SK-N-SH treated with all-trans-retinoic acid at 6 μM for 48 hours (cell line): ENCODE measurements around the gene OR56B4.

ENCODE experiments used
- ATAC-seq: fragments of 200-7000 bp; cut with Tn5 transposase; 3 replicates; pipeline ENCODE4 v1.9.1; 2020; ENCODE audit warnings: mild to moderate bottlenecking, moderate library complexity
- ARNTL ChIP-seq: fragments of 450-650 bp; formaldehyde crosslinking; IDR thresholded peaks from 2 replicates; pipeline ENCODE4 v1.5.0; 2020; ENCODE audit warnings: low read depth, mild to moderate bottlenecking, moderate library complexity, borderline replicate concordance
- BACH2 ChIP-seq: fragments of 250-450 bp; sonication (Bioruptor Pico); IDR thresholded peaks from 2 replicates; pipeline ENCODE4 v1.9.0; 2021; ENCODE audit warnings: mild to moderate bottlenecking, borderline replicate concordance
- CSDC2 ChIP-seq: fragments of 250-450 bp; sonication (Bioruptor Pico); IDR thresholded peaks from 2 replicates; pipeline ENCODE4 v1.5.0; 2020; ENCODE audit warnings: mild to moderate bottlenecking, moderate library complexity
- CSRNP3 ChIP-seq: fragments of 250-450 bp; sonication (Bioruptor Pico); IDR thresholded peaks from 2 replicates; pipeline ENCODE4 v1.5.1; 2021; ENCODE audit warnings: mild to moderate bottlenecking, moderate library complexity
- ESRRG ChIP-seq: fragments of 250-450 bp; sonication (Bioruptor Pico); IDR thresholded peaks from 2 replicates; pipeline ENCODE4 v1.6.1; 2021; ENCODE audit warnings: mild to moderate bottlenecking
- GLIS3 ChIP-seq: fragments of 250-450 bp; sonication (Bioruptor Pico); IDR thresholded peaks from 2 replicates; pipeline ENCODE4 v1.5.0; 2020; ENCODE audit warnings: mild to moderate bottlenecking, moderate library complexity
- OSR1 ChIP-seq: fragments of 250-450 bp; sonication (Bioruptor Pico); IDR thresholded peaks from 2 replicates; pipeline ENCODE4 v1.8.0; 2022; ENCODE audit warnings: moderate library complexity, mild to moderate bottlenecking, inconsistent platforms
- PATZ1 ChIP-seq: fragments of 250-450 bp; sonication (Bioruptor Pico); IDR thresholded peaks from 2 replicates; pipeline ENCODE4 v1.8.0; 2020; ENCODE audit warnings: mild to moderate bottlenecking, moderate library complexity, borderline replicate concordance
- PPARA ChIP-seq: fragments of 250-450 bp; sonication (Bioruptor Pico); IDR thresholded peaks from 2 replicates; pipeline ENCODE4 v1.5.0; 2020; ENCODE audit warnings: mild to moderate bottlenecking, borderline replicate concordance
- RARB ChIP-seq: fragments of 250-450 bp; sonication (Bioruptor Pico); IDR thresholded peaks from 2 replicates; pipeline ENCODE4 v1.8.0; 2021; ENCODE audit warnings: mild to moderate bottlenecking, moderate library complexity
- SNAI2 ChIP-seq: fragments of 250-450 bp; sonication (Bioruptor Pico); IDR thresholded peaks from 2 replicates; pipeline ENCODE4 v1.5.0; 2020; ENCODE audit warnings: mild to moderate bottlenecking, moderate library complexity
- TCF4 ChIP-seq: fragments of 250-450 bp; sonication (Bioruptor Pico); IDR thresholded peaks from 2 replicates; pipeline ENCODE4 v1.8.0; 2021; ENCODE audit warnings: mild to moderate bottlenecking, moderate library complexity, borderline replicate concordance
- TOX ChIP-seq: fragments of 250-450 bp; sonication (Bioruptor Pico); IDR thresholded peaks from 2 replicates; pipeline ENCODE4 v1.8.0; 2021; ENCODE audit warnings: mild to moderate bottlenecking, moderate library complexity, borderline replicate concordance
- ZFP3 ChIP-seq: fragments of 250-450 bp; sonication (Bioruptor Pico); IDR thresholded peaks from 2 replicates; pipeline ENCODE4 v1.5.0; 2020; ENCODE audit warnings: mild to moderate bottlenecking, moderate library complexity
- ZNF70 ChIP-seq: fragments of 450-650 bp; formaldehyde crosslinking; IDR thresholded peaks from 2 replicates; pipeline ENCODE4 v1.5.0; 2020; ENCODE audit warnings: mild to moderate bottlenecking, moderate library complexity
- TF ChIP-seq, protein P1 (sequence below): fragments of 250-450 bp; sonication (Bioruptor Pico); IDR thresholded peaks from 2 replicates; pipeline ENCODE4 v1.5.1; 2020; ENCODE audit warnings: low read depth, mild to moderate bottlenecking, moderate library complexity
- TF ChIP-seq, protein P2 (sequence below): fragments of 250-450 bp; sonication (Bioruptor Pico); IDR thresholded peaks from 2 replicates; pipeline ENCODE4 v1.8.0; 2021; ENCODE audit warnings: low read depth, mild to moderate bottlenecking, moderate library complexity, borderline replicate concordance

OR56B4 gene

DNA sequence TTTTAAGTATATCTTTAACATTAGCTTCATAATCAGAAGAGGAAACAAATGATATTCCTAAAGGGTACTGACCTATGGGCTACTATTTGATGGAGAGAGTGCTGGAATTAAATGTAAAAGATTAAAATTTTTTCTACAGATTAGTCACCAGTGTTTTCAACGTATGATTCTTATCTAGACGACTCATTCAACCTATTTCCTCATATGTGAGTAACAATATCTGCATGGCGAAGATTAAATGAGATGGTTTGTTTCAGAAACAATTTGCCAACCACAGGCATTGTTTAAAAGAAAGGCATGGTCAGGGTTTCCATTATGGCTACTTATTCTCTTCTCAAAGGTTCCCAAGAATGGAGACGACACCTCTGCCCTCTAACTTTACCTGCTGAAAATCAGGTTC, 20.4 kb downstream of the OR56B4 start (continued):
- TF ChIP-seq, protein P1, sequence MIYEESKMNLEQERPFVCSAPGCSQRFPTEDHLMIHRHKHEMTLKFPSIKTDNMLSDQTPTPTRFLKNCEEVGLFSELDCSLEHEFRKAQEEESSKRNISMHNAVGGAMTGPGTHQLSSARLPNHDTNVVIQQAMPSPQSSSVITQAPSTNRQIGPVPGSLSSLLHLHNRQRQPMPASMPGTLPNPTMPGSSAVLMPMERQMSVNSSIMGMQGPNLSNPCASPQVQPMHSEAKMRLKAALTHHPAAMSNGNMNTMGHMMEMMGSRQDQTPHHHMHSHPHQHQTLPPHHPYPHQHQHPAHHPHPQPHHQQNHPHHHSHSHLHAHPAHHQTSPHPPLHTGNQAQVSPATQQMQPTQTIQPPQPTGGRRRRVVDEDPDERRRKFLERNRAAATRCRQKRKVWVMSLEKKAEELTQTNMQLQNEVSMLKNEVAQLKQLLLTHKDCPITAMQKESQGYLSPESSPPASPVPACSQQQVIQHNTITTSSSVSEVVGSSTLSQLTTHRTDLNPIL (CRISPR knock-in tag), result no peak
- TF ChIP-seq GLIS3 (CRISPR knock-in tag) (no peak), SNAI2 (no peak), TOX (CRISPR knock-in tag) (no peak)

GRCh38 chr11:6129011-6129410, 21.5 kb downstream of the OR56B4 start:
- no peak for ATAC-seq
- no peak for TF ChIP-seq TCF4
- no peak for TF ChIP-seq PPARA (CRISPR knock-in tag)
- no peak for TF ChIP-seq RARB (CRISPR knock-in tag)
- no peak for TF ChIP-seq GLIS3 (CRISPR knock-in tag)
- TF ChIP-seq ZNF70 (CRISPR knock-in tag), result no peak
- TF ChIP-seq ESRRG (CRISPR knock-in tag), result no peak
- TF ChIP-seq, protein P2, sequence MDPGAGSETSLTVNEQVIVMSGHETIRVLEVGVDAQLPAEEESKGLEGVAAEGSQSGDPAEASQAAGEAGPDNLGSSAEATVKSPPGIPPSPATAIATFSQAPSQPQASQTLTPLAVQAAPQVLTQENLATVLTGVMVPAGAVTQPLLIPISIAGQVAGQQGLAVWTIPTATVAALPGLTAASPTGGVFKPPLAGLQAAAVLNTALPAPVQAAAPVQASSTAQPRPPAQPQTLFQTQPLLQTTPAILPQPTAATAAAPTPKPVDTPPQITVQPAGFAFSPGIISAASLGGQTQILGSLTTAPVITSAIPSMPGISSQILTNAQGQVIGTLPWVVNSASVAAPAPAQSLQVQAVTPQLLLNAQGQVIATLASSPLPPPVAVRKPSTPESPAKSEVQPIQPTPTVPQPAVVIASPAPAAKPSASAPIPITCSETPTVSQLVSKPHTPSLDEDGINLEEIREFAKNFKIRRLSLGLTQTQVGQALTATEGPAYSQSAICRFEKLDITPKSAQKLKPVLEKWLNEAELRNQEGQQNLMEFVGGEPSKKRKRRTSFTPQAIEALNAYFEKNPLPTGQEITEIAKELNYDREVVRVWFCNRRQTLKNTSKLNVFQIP (CRISPR knock-in tag), result no peak
- TF ChIP-seq PATZ1 (CRISPR knock-in tag), result no peak
- TF ChIP-seq, protein P1 (CRISPR knock-in tag), result no peak
- TF ChIP-seq ZFP3 (CRISPR knock-in tag), result no peak

GRCh38 chr11:6129635-6130034, 22.2 kb downstream of the OR56B4 start:
- ATAC-seq, result no peak
- TF ChIP-seq TOX (CRISPR knock-in tag) (no peak), SNAI2 (no peak), CSRNP3 (no peak), BACH2 (CRISPR knock-in tag) (no peak), PATZ1 (CRISPR knock-in tag) (no peak), TCF4 (no peak), ESRRG (CRISPR knock-in tag) (no peak), OSR1 (CRISPR knock-in tag) (no peak), RARB (CRISPR knock-in tag) (no peak), ARNTL (CRISPR knock-in tag) (no peak), CSDC2 (CRISPR knock-in tag) (no peak), GLIS3 (CRISPR knock-in tag) (no peak), ZNF70 (CRISPR knock-in tag) (no peak)
- TF ChIP-seq, protein P1 (CRISPR knock-in tag), result no peak
- TF ChIP-seq, protein P2 (CRISPR knock-in tag), result no peak
- TF ChIP-seq, all 23 proteins: peak for 0
